ENCODE results near the gene PLXNB1.

The PLXNB1 gene

GRCh38 chr3:48423883-48424695 is 5.8 kb downstream of the PLXNB1 start:
- in situ Hi-C loops (cut with HindIII; ENCODE audit: low pct_ligation_motif_present, low pct_unique_long_range_greater_than_20kb, low sequenced_read_pairs) = no loop called here
- no peak for DNase-seq

GRCh38 chr3:48423241-48423882 is 6.5 kb downstream of the PLXNB1 start:
- in situ Hi-C loops (cut with HindIII; ENCODE audit: low pct_ligation_motif_present, low pct_unique_long_range_greater_than_20kb, low sequenced_read_pairs) = no loop called here

GRCh38 chr3:48422681-48423080 is 7.2 kb downstream of the PLXNB1 start:
- in situ Hi-C loops (cut with HindIII; ENCODE audit: low pct_ligation_motif_present, low pct_unique_long_range_greater_than_20kb, low sequenced_read_pairs) = no loop called here
- no peak for DNase-seq

More at GRCh38 chr3:48423241-48423882, 6.5 kb downstream of the PLXNB1 start:
- DNase-seq = no peak

- in situ Hi-C loops (cut with HindIII; ENCODE audit: low pct_ligation_motif_present, low pct_unique_long_range_greater_than_20kb, low sequenced_read_pairs) = no loop called here
- no peak for DNase-seq
Measured at GRCh38 chr3:48422272-48422671, 7.6 kb downstream of the PLXNB1 start.

- in situ Hi-C loops (cut with HindIII; ENCODE audit: low pct_ligation_motif_present, low pct_unique_long_range_greater_than_20kb, low sequenced_read_pairs) = no loop called here
- DNase-seq = no peak
Measured at GRCh38 chr3:48420561-48420960, 9.3 kb downstream of the PLXNB1 start.

GRCh38 chr3:48419597-48419996 is 10.3 kb downstream of the PLXNB1 start:
- in situ Hi-C loops (cut with HindIII; ENCODE audit: low pct_ligation_motif_present, low pct_unique_long_range_greater_than_20kb, low sequenced_read_pairs) = no loop called here
- no peak for DNase-seq

- in situ Hi-C loops (cut with HindIII; ENCODE audit: low pct_ligation_motif_present, low pct_unique_long_range_greater_than_20kb, low sequenced_read_pairs) = no loop called here
- no peak for DNase-seq
Measured at GRCh38 chr3:48419149-48419548, 10.7 kb downstream of the PLXNB1 start.

- in situ Hi-C loops (cut with HindIII; ENCODE audit: low pct_ligation_motif_present, low pct_unique_long_range_greater_than_20kb, low sequenced_read_pairs) = no loop called here
- no peak for DNase-seq
Measured at GRCh38 chr3:48418651-48419050, 11.2 kb downstream of the PLXNB1 start.

GRCh38 chr3:48418140-48418539 is 11.7 kb downstream of the PLXNB1 start:
- DNase-seq = no peak
- in situ Hi-C loops (cut with HindIII; ENCODE audit: low pct_ligation_motif_present, low pct_unique_long_range_greater_than_20kb, low sequenced_read_pairs) = no loop called here

GRCh38 chr3:48417529-48418108 is 12.3 kb downstream of the PLXNB1 start:
- in situ Hi-C loops (cut with HindIII; ENCODE audit: low pct_ligation_motif_present, low pct_unique_long_range_greater_than_20kb, low sequenced_read_pairs) = no loop called here
- no peak for DNase-seq

- in situ Hi-C loops (cut with HindIII; ENCODE audit: low pct_ligation_motif_present, low pct_unique_long_range_greater_than_20kb, low sequenced_read_pairs) = no loop called here
- DNase-seq = no peak
Measured at GRCh38 chr3:48416546-48416945, 13.3 kb downstream of the PLXNB1 start.

GRCh38 chr3:48416091-48416505 is 13.8 kb downstream of the PLXNB1 start:
- in situ Hi-C loops (cut with HindIII; ENCODE audit: low pct_ligation_motif_present, low pct_unique_long_range_greater_than_20kb, low sequenced_read_pairs) = no loop called here
- no peak for DNase-seq

- DNase-seq = no peak
- in situ Hi-C loops (cut with HindIII; ENCODE audit: low pct_ligation_motif_present, low pct_unique_long_range_greater_than_20kb, low sequenced_read_pairs) = no loop called here
Measured at GRCh38 chr3:48415251-48415953, 14.5 kb downstream of the PLXNB1 start.

- no peak for DNase-seq
- in situ Hi-C loops (cut with HindIII; ENCODE audit: low pct_ligation_motif_present, low pct_unique_long_range_greater_than_20kb, low sequenced_read_pairs) = no loop called here
Measured at GRCh38 chr3:48414376-48415250, 15.3 kb downstream of the PLXNB1 start.

GRCh38 chr3:48413611-48414010 is 16.3 kb downstream of the PLXNB1 start:
- in situ Hi-C loops (cut with HindIII; ENCODE audit: low pct_ligation_motif_present, low pct_unique_long_range_greater_than_20kb, low sequenced_read_pairs) = no loop called here
- no peak for DNase-seq

GRCh38 chr3:48413086-48413485 is 16.8 kb downstream of the PLXNB1 start:
- in situ Hi-C loops (cut with HindIII; ENCODE audit: low pct_ligation_motif_present, low pct_unique_long_range_greater_than_20kb, low sequenced_read_pairs) = no loop called here
- no peak for DNase-seq

- no peak for DNase-seq
Measured at GRCh38 chr3:48412375-48413001, 17.4 kb downstream of the PLXNB1 start.

More at GRCh38 chr3:48412375-48413001, 17.4 kb downstream of the PLXNB1 start:
- in situ Hi-C loops (cut with HindIII; ENCODE audit: low pct_ligation_motif_present, low pct_unique_long_range_greater_than_20kb, low sequenced_read_pairs) = no loop called here

Measured in ACHN (cell line).